T-helper 22 cell (primary cell): Measurements from ENCODE around the gene FHOD3.

ENCODE experiments used
- DNase-seq: peaks from one replicate; pipeline ENCODE4 v3.0.0-alpha.2; 2020; ENCODE audit warnings: low read depth

Gene FHOD3

GRCh38 chr18:36667811-36668210 lies 370.3 kb downstream of the FHOD3 start:
- DNase-seq, result no peak

GRCh38 chr18:36668349-36668748 lies 370.8 kb downstream of the FHOD3 start:
- no peak for DNase-seq

GRCh38 chr18:36672437-36673344 lies 375.2 kb downstream of the FHOD3 start:
- no peak for DNase-seq

- no peak for DNase-seq
Observed at GRCh38 chr18:36673452-36673851, 375.9 kb downstream of the FHOD3 start.

- no peak for DNase-seq
Observed at GRCh38 chr18:36675076-36675475, 377.6 kb downstream of the FHOD3 start.

GRCh38 chr18:36675542-36675941 lies 378.0 kb downstream of the FHOD3 start:
- no peak for DNase-seq

- no peak for DNase-seq
Observed at GRCh38 chr18:36676629-36677028, 379.1 kb downstream of the FHOD3 start.

GRCh38 chr18:36680042-36680441 lies 382.5 kb downstream of the FHOD3 start:
- DNase-seq, result no peak

GRCh38 chr18:36685580-36685979 lies 388.1 kb downstream of the FHOD3 start:
- DNase-seq, result no peak

- DNase-seq, result no peak
Observed at GRCh38 chr18:36688020-36688965, 390.8 kb downstream of the FHOD3 start.

- no peak for DNase-seq
Observed at GRCh38 chr18:36692371-36692770, 394.9 kb downstream of the FHOD3 start.

- no peak for DNase-seq
Observed at GRCh38 chr18:36692921-36693332, 395.4 kb downstream of the FHOD3 start.

GRCh38 chr18:36693931-36694620 lies 396.6 kb downstream of the FHOD3 start:
- no peak for DNase-seq

- no peak for DNase-seq
Observed at GRCh38 chr18:36695806-36696205, 398.3 kb downstream of the FHOD3 start.

GRCh38 chr18:36697905-36698304 lies 400.4 kb downstream of the FHOD3 start:
- DNase-seq, result no peak

- no peak for DNase-seq
Observed at GRCh38 chr18:36700955-36701354, 403.4 kb downstream of the FHOD3 start.

- DNase-seq, result no peak
Observed at GRCh38 chr18:36702401-36703013, 405.0 kb downstream of the FHOD3 start.

GRCh38 chr18:36704156-36704555 lies 406.6 kb downstream of the FHOD3 start:
- no peak for DNase-seq

GRCh38 chr18:36706134-36706881 lies 408.8 kb downstream of the FHOD3 start:
- no peak for DNase-seq

- no peak for DNase-seq
Observed at GRCh38 chr18:36708366-36708765, 410.9 kb downstream of the FHOD3 start.

GRCh38 chr18:36709315-36709714 lies 411.8 kb downstream of the FHOD3 start:
- DNase-seq, result no peak
